Ecto neural progenitor cell (in vitro differentiated cells): ENCODE data around the gene FAM168B.

Experiments
- DNase-seq: peaks from one replicate; pipeline ENCODE4 v3.0.0-alpha.2; 2018; ENCODE audit warnings: low spot score

FAM168B gene

GRCh38 chr2:131055169-131056065 is 37.8 kb downstream of the FAM168B start:
- no peak for DNase-seq

DNA sequence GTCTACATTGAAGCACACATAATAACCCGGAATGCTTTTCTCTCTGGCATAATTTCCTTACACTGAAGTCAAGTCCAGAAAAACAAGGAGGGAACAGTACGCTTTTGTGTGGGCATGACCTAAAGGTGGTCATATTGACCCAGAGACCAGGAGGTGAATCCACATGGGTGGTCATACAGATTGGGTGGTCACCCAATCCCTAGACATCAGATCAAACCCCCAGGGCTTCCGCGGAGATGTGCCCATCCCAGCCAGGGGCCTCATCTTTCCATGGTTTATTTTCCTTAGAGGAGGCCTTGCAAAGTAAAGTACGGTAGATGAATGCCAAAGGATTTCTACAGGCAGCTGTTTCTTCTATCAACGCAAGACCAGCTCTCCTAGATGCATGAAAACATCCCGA is 38.8 kb downstream of the FAM168B start:
- DNase-seq, result no peak

GRCh38 chr2:131052741-131053263 is 40.5 kb downstream of the FAM168B start:
- DNase-seq, result no peak

GRCh38 chr2:131050896-131051295 is 42.4 kb downstream of the FAM168B start:
- DNase-seq, result no peak

DNA sequence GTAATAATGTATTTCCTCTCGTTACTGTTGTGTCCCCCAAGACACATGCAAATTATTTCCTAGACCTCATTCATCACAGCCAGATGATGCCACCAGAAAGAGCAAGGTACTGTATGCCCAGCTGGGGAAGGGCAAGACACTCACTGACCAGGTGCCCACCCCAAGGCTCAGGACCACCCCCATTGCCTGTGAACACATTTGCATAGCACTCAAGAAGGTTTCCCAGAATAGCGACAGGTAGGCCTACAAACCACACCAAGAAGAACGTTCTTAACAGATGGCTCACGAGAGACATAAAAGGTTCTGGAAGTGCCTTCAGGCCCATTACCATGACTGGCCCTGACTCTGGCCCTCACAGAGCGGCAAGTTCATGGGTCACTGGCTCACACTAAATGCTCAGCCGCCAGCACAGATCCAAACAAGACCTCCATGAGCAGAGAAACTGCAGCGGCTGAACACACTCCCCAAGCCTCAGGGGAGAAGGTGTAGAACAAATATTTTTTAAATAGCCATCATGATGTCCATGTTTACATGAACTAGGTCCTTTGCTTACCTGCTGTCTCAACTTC is 44.0 kb downstream of the FAM168B start:
- DNase-seq, result no peak

- DNase-seq, result no peak
Measured at GRCh38 chr2:131048641-131049040, 44.6 kb downstream of the FAM168B start.

DNA sequence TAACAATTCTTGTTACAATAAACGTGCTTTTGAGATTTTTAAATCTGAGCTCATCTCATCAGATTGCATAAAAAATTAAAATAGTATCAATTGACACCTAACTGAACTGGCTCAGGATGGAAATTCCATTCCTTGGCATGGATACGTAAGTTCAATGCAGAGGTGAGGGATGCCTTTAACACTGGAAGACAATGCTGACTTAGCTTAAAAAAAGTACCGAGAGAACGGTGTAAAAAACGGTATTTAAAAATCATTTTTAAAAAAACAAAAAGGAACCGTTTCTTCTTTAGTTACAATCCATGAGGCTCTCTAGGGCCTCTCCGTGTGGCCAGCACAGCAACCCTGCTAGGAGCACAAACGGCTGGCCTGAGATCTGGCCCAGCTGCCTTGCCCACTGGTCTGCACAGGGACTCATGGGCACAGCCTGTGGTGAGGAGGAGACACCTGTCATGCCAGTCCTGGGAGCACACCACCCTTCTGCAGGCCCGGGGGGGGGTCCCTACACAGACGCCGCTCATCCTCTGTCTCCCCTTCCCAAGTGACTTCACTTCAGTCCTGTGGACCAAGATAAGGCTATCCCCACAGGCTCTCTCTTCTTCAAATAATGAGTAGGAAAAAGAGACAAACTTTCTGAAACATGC is 45.2 kb downstream of the FAM168B start:
- DNase-seq, result no peak

- no peak for DNase-seq
Measured at GRCh38 chr2:131046918-131047652, 46.2 kb downstream of the FAM168B start.

- DNase-seq, result no peak
Measured at GRCh38 chr2:131046028-131046917, 47.0 kb downstream of the FAM168B start.

DNA sequence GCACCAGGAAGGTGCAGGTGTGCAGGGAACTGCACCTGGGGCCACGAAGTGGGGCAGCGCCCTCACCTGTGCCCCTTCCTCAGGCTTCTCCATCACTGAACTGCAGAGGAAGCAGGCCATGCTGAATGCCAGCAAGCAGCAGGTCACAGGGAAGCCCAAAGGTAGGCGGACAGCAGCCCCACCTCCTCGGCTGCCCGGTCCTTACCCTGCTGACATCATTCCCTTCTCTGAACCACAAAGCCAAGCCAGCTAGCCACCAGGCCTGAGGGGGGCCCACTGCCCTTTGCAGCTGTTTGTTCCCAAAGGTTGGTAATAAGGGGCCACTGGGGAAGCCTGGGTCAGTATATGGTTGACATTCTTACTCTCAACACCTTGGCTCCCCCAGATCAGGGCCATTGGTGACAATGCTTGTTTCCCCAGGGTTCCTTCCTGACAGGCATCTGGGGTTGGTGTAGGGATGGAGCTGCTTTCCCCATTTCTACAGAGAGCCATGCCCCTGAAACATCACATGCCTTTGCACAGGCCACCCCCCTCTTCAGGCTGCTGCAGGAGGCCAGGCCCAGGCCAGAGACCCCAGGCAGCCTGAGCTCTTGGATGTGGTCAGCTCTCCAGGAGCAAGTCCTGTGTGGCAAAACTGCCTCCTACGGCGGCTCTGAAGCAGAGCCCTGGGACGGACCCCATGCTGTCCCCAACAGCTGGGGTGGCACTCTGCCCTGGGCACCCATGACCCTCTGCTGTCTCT is 47.8 kb downstream of the FAM168B start:
- no peak for DNase-seq

DNA sequence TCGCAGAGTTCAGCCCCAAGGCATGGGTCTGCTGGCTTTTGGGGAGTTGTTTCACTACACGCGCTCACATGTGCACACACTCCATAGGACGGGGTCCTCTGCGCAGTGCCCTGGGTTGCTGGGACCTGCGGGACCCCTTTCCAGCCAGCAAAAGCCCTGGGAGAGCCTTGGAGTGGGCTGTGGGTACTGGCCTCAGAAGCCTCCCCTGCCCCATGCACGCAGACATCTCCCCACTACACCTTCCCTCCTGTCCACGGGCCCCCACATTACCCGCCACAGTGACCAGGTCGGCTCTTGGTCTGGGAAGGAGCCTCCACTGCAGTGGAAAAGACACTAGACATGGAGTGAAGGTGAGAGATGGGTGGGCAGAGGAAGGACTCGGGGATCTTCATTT is 48.5 kb downstream of the FAM168B start:
- DNase-seq, result no peak

GRCh38 chr2:131044075-131044756 is 49.0 kb downstream of the FAM168B start:
- DNase-seq, result no peak

- no peak for DNase-seq
Measured at GRCh38 chr2:131043199-131044074, 49.8 kb downstream of the FAM168B start.

DNA sequence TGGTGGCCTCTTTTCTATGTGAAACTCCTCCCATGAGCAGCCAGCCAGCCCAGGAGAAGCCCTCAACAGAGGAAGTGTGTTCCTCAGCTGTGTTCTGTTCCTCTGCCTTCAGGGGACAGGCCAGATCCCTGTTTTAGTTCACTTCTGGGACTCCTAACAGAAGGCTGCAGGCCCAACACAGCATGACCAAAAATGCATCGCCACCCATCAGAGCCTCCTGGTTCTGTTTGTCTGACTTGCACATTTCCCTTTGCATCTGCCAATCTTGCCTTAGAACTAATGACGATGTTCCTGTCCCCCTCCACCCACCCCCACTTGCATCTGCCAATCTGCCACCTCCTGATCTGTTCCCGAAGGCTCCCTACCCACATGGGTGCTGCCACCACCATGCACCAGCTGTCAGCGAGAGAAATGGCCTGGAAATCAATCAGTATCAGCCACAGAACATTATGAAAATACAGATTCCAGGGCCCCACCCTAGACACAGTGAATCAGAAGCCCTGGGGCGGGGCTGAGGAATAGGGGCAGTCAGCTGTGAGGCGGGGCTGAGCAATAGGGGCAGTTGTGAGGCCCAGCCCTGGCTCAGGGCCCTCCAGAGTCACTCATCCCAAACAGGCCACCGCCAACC is 51.0 kb downstream of the FAM168B start:
- no peak for DNase-seq

- no peak for DNase-seq
Measured at GRCh38 chr2:131041402-131042147, 51.7 kb downstream of the FAM168B start.

- no peak for DNase-seq
Measured at GRCh38 chr2:131040661-131041401, 52.4 kb downstream of the FAM168B start.
